Measurements from ENCODE around the gene UBE2O.

DNA sequence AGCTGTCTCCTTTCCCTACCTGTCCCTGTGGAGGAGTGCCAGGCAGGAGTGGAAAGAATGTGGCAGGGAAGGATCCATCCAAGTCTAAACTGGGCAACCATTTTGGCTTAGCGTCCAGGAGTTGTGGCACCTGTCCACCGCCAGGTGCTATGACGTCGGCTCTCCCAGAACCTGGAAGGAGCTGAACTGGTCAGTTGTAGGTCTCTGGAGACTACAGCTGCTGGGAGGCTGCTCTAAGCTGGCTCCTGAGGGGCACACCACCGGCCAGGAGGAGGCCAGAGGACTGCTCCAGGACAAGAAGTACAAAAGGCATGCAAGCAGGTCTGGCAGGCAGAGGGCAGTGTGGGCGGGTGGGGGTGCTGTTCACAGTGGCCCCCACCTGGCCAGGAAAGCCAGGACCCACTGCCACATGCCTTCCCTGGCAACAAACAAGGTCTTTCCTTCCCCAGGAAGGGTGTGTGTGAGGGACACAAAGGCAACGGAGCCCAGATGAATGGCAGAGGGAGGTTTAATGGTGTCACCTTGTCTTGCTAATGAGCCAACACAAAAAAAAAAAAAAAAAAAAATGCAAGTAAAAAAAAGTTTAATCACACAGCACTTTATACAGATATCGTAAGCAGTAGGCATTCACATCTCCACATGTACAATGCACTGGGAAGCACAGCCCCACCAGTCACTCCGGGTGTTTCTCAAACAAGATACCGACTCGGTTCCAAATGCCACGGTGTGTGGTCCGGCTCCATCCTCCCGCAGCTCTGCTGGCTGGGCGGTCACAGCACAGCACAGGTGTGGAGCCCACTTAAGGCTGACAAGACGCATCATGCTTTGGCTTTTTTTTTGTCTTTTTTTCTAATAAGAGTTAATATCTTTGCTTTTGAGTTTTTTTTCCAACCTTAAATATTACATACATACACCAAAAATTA, 63.7 kb downstream of the UBE2O start:
- TF ChIP-seq, protein P1, sequence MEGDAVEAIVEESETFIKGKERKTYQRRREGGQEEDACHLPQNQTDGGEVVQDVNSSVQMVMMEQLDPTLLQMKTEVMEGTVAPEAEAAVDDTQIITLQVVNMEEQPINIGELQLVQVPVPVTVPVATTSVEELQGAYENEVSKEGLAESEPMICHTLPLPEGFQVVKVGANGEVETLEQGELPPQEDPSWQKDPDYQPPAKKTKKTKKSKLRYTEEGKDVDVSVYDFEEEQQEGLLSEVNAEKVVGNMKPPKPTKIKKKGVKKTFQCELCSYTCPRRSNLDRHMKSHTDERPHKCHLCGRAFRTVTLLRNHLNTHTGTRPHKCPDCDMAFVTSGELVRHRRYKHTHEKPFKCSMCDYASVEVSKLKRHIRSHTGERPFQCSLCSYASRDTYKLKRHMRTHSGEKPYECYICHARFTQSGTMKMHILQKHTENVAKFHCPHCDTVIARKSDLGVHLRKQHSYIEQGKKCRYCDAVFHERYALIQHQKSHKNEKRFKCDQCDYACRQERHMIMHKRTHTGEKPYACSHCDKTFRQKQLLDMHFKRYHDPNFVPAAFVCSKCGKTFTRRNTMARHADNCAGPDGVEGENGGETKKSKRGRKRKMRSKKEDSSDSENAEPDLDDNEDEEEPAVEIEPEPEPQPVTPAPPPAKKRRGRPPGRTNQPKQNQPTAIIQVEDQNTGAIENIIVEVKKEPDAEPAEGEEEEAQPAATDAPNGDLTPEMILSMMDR (IDR thresholded peaks at IDR 0.05 in 4 of 5, conservative IDR thresholded peaks at IDR 0.05 in 1 of 5): peak in 2 of 5 experiments; percentile 13 to 17
- no peak for TF ChIP-seq POLR2A (IDR thresholded peaks at IDR 0.05)

All from gastrocnemius medialis (tissue), 4 donors.